ENCODE results near the gene PPP1R12B.
"Not testable (repeated sequence)": the region's sequence is repeated elsewhere in the genome, so short reads cannot be mapped to it uniquely, and the experiment has no call there.

DNA sequence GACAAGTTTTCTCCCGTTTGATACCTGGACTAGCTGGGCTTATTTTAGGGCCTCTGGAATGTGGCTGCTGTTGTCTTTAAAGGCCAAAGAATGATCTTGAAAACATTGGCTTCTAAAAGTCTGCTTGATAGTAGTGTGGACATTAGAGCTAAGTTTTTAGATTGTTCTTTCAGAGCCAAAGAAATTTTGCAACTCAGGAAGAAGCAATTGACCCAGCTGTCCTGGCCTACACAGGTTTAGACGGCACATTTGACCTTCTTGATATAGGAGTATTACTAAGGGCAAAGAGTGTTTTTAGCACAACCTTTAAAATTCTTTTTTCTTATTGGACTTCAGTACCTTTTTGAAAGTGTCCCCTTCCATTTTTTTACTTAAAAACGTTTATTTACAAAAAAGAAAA is 63.9 kb downstream of the PPP1R12B start:
- TF ChIP-seq, protein P1, sequence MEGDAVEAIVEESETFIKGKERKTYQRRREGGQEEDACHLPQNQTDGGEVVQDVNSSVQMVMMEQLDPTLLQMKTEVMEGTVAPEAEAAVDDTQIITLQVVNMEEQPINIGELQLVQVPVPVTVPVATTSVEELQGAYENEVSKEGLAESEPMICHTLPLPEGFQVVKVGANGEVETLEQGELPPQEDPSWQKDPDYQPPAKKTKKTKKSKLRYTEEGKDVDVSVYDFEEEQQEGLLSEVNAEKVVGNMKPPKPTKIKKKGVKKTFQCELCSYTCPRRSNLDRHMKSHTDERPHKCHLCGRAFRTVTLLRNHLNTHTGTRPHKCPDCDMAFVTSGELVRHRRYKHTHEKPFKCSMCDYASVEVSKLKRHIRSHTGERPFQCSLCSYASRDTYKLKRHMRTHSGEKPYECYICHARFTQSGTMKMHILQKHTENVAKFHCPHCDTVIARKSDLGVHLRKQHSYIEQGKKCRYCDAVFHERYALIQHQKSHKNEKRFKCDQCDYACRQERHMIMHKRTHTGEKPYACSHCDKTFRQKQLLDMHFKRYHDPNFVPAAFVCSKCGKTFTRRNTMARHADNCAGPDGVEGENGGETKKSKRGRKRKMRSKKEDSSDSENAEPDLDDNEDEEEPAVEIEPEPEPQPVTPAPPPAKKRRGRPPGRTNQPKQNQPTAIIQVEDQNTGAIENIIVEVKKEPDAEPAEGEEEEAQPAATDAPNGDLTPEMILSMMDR (IDR thresholded peaks at IDR 0.05): not testable (repeated sequence)
- not testable (repeated sequence) for TF ChIP-seq POLR2A (IDR thresholded peaks at IDR 0.05)

Measured in body of pancreas (tissue), 4 donors.